Vagina (tissue), 2 donors: ENCODE data around the gene GPR75. TPM values are rescaled to one million over a fixed set of nuclear protein-coding genes. Genes with fewer than 3 reads are reported as not detected.

Source experiments
- DNase-seq, 2 donors: peaks; one replicate each; pipeline ENCODE4 v3.0.0-alpha.2; 2017; ENCODE audit errors: extremely low spot score in 2 of 2
- H3K27ac ChIP-seq: fragments of 200-600 bp; sonication (generic); one replicate; pipeline ENCODE4 v1.5.1; 2019
- H3K27me3 ChIP-seq: fragments of 200-600 bp; sonication (generic); one replicate; pipeline ENCODE4 v1.5.1; 2019
- H3K36me3 ChIP-seq, 2 donors: fragments of 200-600 bp; sonication (generic); one replicate each; pipeline ENCODE4 v1.5.1; 2017 to 2019
- H3K4me1 ChIP-seq: fragments of 200-600 bp; sonication (generic); one replicate; pipeline ENCODE4 v1.5.1; 2019
- H3K4me3 ChIP-seq, 2 donors: fragments of 200-600 bp; sonication (generic); 1 replicate in 1 of 2; 2 replicates in 1 of 2; pipeline ENCODE4 v1.5.1; 2016 to 2019
- H3K9me3 ChIP-seq: fragments of 200-600 bp; sonication (generic); one replicate; pipeline ENCODE4 v1.5.1; 2019
- CTCF ChIP-seq, 3 experiments: fragments of 450-650 bp in 2 of 3; fragments of 200-600 bp in 1 of 3; sonication (generic) in 1 of 3; IDR thresholded peaks; one replicate each; pipeline ENCODE4 v1.5.1; 2017 to 2019; ENCODE audit warnings: antibody characterized with exemption in 3 of 3, mild to moderate bottlenecking in 2 of 3, moderate library complexity in 2 of 3
- POLR2A ChIP-seq, 2 donors: fragments of 450-650 bp; IDR thresholded peaks; one replicate each; pipeline ENCODE4 v1.6.1; 2017; ENCODE audit warnings: antibody characterized with exemption in 2 of 2, mild to moderate bottlenecking in 2 of 2, moderate library complexity in 2 of 2
- POLR2AphosphoS5 ChIP-seq, 2 donors: sonication (generic); formaldehyde crosslinking; IDR thresholded peaks; one replicate each; pipeline ENCODE4 v1.9.0; 2017; ENCODE audit warnings: antibody characterized with exemption in 2 of 2, mild to moderate bottlenecking in 2 of 2, low read depth in 1 of 2; ENCODE audit not compliant: insufficient read depth in 1 of 2
- intact Hi-C: fragments of 100-400 bp; cut with DNase I; formaldehyde crosslinking; loops from one replicate; pipeline ENCODE4 v1.15.1; 2023
- total RNA-seq: library from RNA; depleted of rRNA; stranded (reverse); fragments of >200 nt; gene quantifications from one replicate; pipeline ENCODE4 v1.2.3, GENCODE V29; 2016

The GPR75 gene
- 5.4 TPM for total RNA-seq

GRCh38 chr2:53859206-53860181, at the start of gene GPR75:
TSS of gene GPR75 (minus strand) at chr2:53859967. CDS start at chr2:53854756, 5,211 bp downstream.
- DNase-seq = no peak
- intact Hi-C loops = no loop called here

GRCh38 chr2:53907582-53907981, 47.8 kb upstream of the GPR75 start:
- TF ChIP-seq CTCF (IDR thresholded peaks at IDR 0.05) (no peak), POLR2AphosphoS5 (IDR thresholded peaks at IDR 0.05; ENCODE audit: insufficient read depth in 1 of 2, low read depth in 1 of 2) (no peak), POLR2A (IDR thresholded peaks at IDR 0.05) (no peak)
- no peaks in the 10 kb centered on the region for H3K27me3 ChIP-seq
- no peaks in the 10 kb centered on the region for H3K4me1 ChIP-seq
- intact Hi-C loops = no loop called here
- H3K27ac ChIP-seq = no peak overlapping the region
- no peaks in the 10 kb centered on the region for H3K9me3 ChIP-seq
- no peak for DNase-seq
- no peak overlapping the region for H3K4me3 ChIP-seq
- peaks cover 0 to 71% of the 10 kb centered on the region in 2 donors for H3K36me3 ChIP-seq

More at GRCh38 chr2:53859206-53860181, at the start of gene GPR75:
- Histone ChIP-seq H3K27me3 (no peaks in the 10 kb centered on the region), H3K9me3 (no peaks in the 10 kb centered on the region), H3K4me3 (peak within 1 kb of the TSS; percentile 37 to 42), H3K36me3 (peaks cover 0 to under 1% of the 10 kb centered on the region in 2 donors), H3K27ac (peak within 1 kb of the TSS; percentile 15), H3K4me1 (peaks cover 18% of the 10 kb centered on the region)
- TF ChIP-seq CTCF (IDR thresholded peaks at IDR 0.05) = no peak
- no peak for TF ChIP-seq POLR2A (IDR thresholded peaks at IDR 0.05)
- TF ChIP-seq POLR2AphosphoS5 (IDR thresholded peaks at IDR 0.05; ENCODE audit: insufficient read depth in 1 of 2, low read depth in 1 of 2) = no peak

GRCh38 chr2:53905396-53905795, 45.6 kb upstream of the GPR75 start:
- TF ChIP-seq CTCF (IDR thresholded peaks at IDR 0.05) (no peak), POLR2AphosphoS5 (IDR thresholded peaks at IDR 0.05; ENCODE audit: insufficient read depth in 1 of 2, low read depth in 1 of 2) (no peak), POLR2A (IDR thresholded peaks at IDR 0.05) (no peak)
- Histone ChIP-seq H3K27ac (no peak overlapping the region), H3K4me1 (no peaks in the 10 kb centered on the region), H3K27me3 (no peaks in the 10 kb centered on the region), H3K36me3 (peaks cover 0 to 88% of the 10 kb centered on the region in 2 donors), H3K4me3 (no peak overlapping the region), H3K9me3 (no peaks in the 10 kb centered on the region)
- intact Hi-C loops = no loop called here
- DNase-seq = no peak

- DNase-seq = no peak
- peaks cover 0 to 89% of the 10 kb centered on the region in 2 donors for H3K36me3 ChIP-seq
- intact Hi-C loops = no loop called here
- no peaks in the 10 kb centered on the region for H3K4me1 ChIP-seq
- no peak for TF ChIP-seq POLR2AphosphoS5 (IDR thresholded peaks at IDR 0.05; ENCODE audit: insufficient read depth in 1 of 2, low read depth in 1 of 2)
- TF ChIP-seq POLR2A (IDR thresholded peaks at IDR 0.05) = no peak
- no peak for TF ChIP-seq CTCF (IDR thresholded peaks at IDR 0.05)
- no peaks in the 10 kb centered on the region for H3K9me3 ChIP-seq
- no peaks in the 10 kb centered on the region for H3K27me3 ChIP-seq
- no peak overlapping the region for H3K27ac ChIP-seq
- H3K4me3 ChIP-seq = no peak overlapping the region
These were observed 43.2 kb upstream of the GPR75 start for GRCh38 chr2:53903011-53903410.

GRCh38 chr2:53901192-53901591, 41.4 kb upstream of the GPR75 start:
- Histone ChIP-seq H3K9me3 (no peaks in the 10 kb centered on the region), H3K27me3 (no peaks in the 10 kb centered on the region), H3K36me3 (peaks cover 0 to 86% of the 10 kb centered on the region in 2 donors), H3K27ac (no peak overlapping the region), H3K4me1 (no peaks in the 10 kb centered on the region), H3K4me3 (no peak overlapping the region)
- intact Hi-C loops = no loop called here
- no peak for DNase-seq
- TF ChIP-seq CTCF (IDR thresholded peaks at IDR 0.05) = no peak
- TF ChIP-seq POLR2A (IDR thresholded peaks at IDR 0.05) = no peak
- TF ChIP-seq POLR2AphosphoS5 (IDR thresholded peaks at IDR 0.05; ENCODE audit: insufficient read depth in 1 of 2, low read depth in 1 of 2) = no peak
